ENCODE measurements around the gene CYP19A1. TPM values are rescaled to one million over a fixed set of nuclear protein-coding genes. Genes with fewer than 3 reads are reported as not detected.
A peak's percentile ranks its signal among the peaks of the same experiment; 100 is the strongest.

CYP19A1 gene
- total RNA-seq (1 to 10 TPM in 1 of 5 experiments, under 1 TPM in 1, not detected in 3; 0.48 to 1.4 TPM), polyA plus RNA-seq (not detected), total RNA-seq (not detected)

GRCh38 chr15:51338496-51338895 lies at the start of gene CYP19A1:
TSS of gene CYP19A1 (minus strand) at chr15:51338596. CDS start at chr15:51242912, 95,684 bp downstream.
- no peaks in the 10 kb centered on the region for H3K9me3 ChIP-seq (ENCODE audit: control insufficient read depth in 2 of 3, low read length in 3 of 3)
- Mint-ChIP-seq H3K36me3 (no peaks in the 10 kb centered on the region), H3K27ac (no peak within 1 kb of the TSS), H3K4me3 (no peak within 1 kb of the TSS), H3K4me1 (peaks cover 0 to 5% (median 0%) of the 10 kb centered on the region in 7 donors), H3K9me3 (peaks cover 0 to 3% (median 0%) of the 10 kb centered on the region in 11 donors), H3K27me3 (peaks cover 23 to 40% (median 30%) of the 10 kb centered on the region in 5 donors)
- no peak within 1 kb of the TSS for H3K4me3 ChIP-seq (ENCODE audit: low read length)
- intact Hi-C loops (cut with micrococcal nuclease): no loop called here
- H3K27me3 ChIP-seq (ENCODE audit: control insufficient read depth in 2 of 2, insufficient read depth in 2 of 2, low read length in 2 of 2): peaks cover 0 to 4% of the 10 kb centered on the region in 2 donors
- no peak within 1 kb of the TSS for H3K27ac ChIP-seq (ENCODE audit: low read depth, low read length)
- POLR2A ChIA-PET: no interaction called here
- CTCF ChIA-PET: no interaction called here
- no peak for ATAC-seq
- no peaks in the 10 kb centered on the region for H3K4me1 ChIP-seq (ENCODE audit: control insufficient read depth in 2 of 2, insufficient read depth in 2 of 2, low read length in 2 of 2)
- no peak for DNase-seq
- H3K36me3 ChIP-seq (ENCODE audit: control insufficient read depth in 2 of 3, insufficient read depth in 3 of 3, low read length in 3 of 3): no peaks in the 10 kb centered on the region

GRCh38 chr15:51387699-51388041 lies 49.3 kb upstream of the CYP19A1 start:
- CTCF ChIA-PET: no interaction called here
- Histone ChIP-seq H3K4me1 (ENCODE audit: control insufficient read depth in 2 of 2, insufficient read depth in 2 of 2, low read length in 2 of 2) (no peaks in the 10 kb centered on the region), H3K36me3 (ENCODE audit: control insufficient read depth in 2 of 3, insufficient read depth in 3 of 3, low read length in 3 of 3) (no peaks in the 10 kb centered on the region), H3K9me3 (ENCODE audit: control insufficient read depth in 2 of 3, low read length in 3 of 3) (no peaks in the 10 kb centered on the region), H3K27ac (ENCODE audit: low read depth, low read length) (no peak overlapping the region), H3K27me3 (ENCODE audit: control insufficient read depth in 2 of 2, insufficient read depth in 2 of 2, low read length in 2 of 2) (no peaks in the 10 kb centered on the region), H3K4me3 (ENCODE audit: low read length) (no peak overlapping the region)
- POLR2A ChIA-PET: no interaction called here
- intact Hi-C loops (cut with micrococcal nuclease): no loop called here
- peaks cover 0 to 23% (median 9%) of the 10 kb centered on the region in 5 donors for H3K27me3 Mint-ChIP-seq
- no peaks in the 10 kb centered on the region for H3K4me1 Mint-ChIP-seq
- H3K27ac Mint-ChIP-seq: no peak overlapping the region
- no peak overlapping the region for H3K4me3 Mint-ChIP-seq
- no peaks in the 10 kb centered on the region for H3K9me3 Mint-ChIP-seq
- ATAC-seq (no peak), DNase-seq (no peak)
- H3K36me3 Mint-ChIP-seq: no peaks in the 10 kb centered on the region

GRCh38 chr15:51386960-51387698 lies 48.7 kb upstream of the CYP19A1 start:
- Histone ChIP-seq H3K27ac (ENCODE audit: low read depth, low read length) (no peak overlapping the region), H3K27me3 (ENCODE audit: control insufficient read depth in 2 of 2, insufficient read depth in 2 of 2, low read length in 2 of 2) (no peaks in the 10 kb centered on the region), H3K9me3 (ENCODE audit: control insufficient read depth in 2 of 3, low read length in 3 of 3) (no peaks in the 10 kb centered on the region), H3K4me1 (ENCODE audit: control insufficient read depth in 2 of 2, insufficient read depth in 2 of 2, low read length in 2 of 2) (no peaks in the 10 kb centered on the region), H3K36me3 (ENCODE audit: control insufficient read depth in 2 of 3, insufficient read depth in 3 of 3, low read length in 3 of 3) (no peaks in the 10 kb centered on the region), H3K4me3 (ENCODE audit: low read length) (no peak overlapping the region)
- H3K9me3 Mint-ChIP-seq: no peaks in the 10 kb centered on the region
- peaks cover 0 to 25% (median 10%) of the 10 kb centered on the region in 5 donors for H3K27me3 Mint-ChIP-seq
- peak overlapping the region in 1 of 9 donors; percentile 1 for H3K27ac Mint-ChIP-seq
- intact Hi-C loops (cut with micrococcal nuclease): no loop called here
- no peaks in the 10 kb centered on the region for H3K36me3 Mint-ChIP-seq
- no peak for DNase-seq
- no peaks in the 10 kb centered on the region for H3K4me1 Mint-ChIP-seq
- CTCF ChIA-PET: no interaction called here
- no peak for ATAC-seq
- no peak overlapping the region for H3K4me3 Mint-ChIP-seq
- POLR2A ChIA-PET: no interaction called here

- H3K4me1 Mint-ChIP-seq: peaks cover 0 to under 1% (median 0%) of the 10 kb centered on the region in 7 donors
- DNase-seq (no peak), ATAC-seq (no peak)
- H3K9me3 Mint-ChIP-seq: no peaks in the 10 kb centered on the region
- Histone ChIP-seq H3K4me3 (ENCODE audit: low read length) (no peak overlapping the region), H3K4me1 (ENCODE audit: control insufficient read depth in 2 of 2, insufficient read depth in 2 of 2, low read length in 2 of 2) (no peaks in the 10 kb centered on the region), H3K36me3 (ENCODE audit: control insufficient read depth in 2 of 3, insufficient read depth in 3 of 3, low read length in 3 of 3) (no peaks in the 10 kb centered on the region), H3K27ac (ENCODE audit: low read depth, low read length) (no peak overlapping the region), H3K9me3 (ENCODE audit: control insufficient read depth in 2 of 3, low read length in 3 of 3) (no peaks in the 10 kb centered on the region), H3K27me3 (ENCODE audit: control insufficient read depth in 2 of 2, insufficient read depth in 2 of 2, low read length in 2 of 2) (no peaks in the 10 kb centered on the region)
- POLR2A ChIA-PET: no interaction called here
- H3K27me3 Mint-ChIP-seq: peaks cover 0 to 29% (median 16%) of the 10 kb centered on the region in 5 donors
- H3K27ac Mint-ChIP-seq: no peak overlapping the region
- no peaks in the 10 kb centered on the region for H3K36me3 Mint-ChIP-seq
- no peak overlapping the region for H3K4me3 Mint-ChIP-seq
- CTCF ChIA-PET: no interaction called here
- intact Hi-C loops (cut with micrococcal nuclease): no loop called here
Observed at GRCh38 chr15:51386486-51386885, 48.1 kb upstream of the CYP19A1 start.

- H3K4me1 Mint-ChIP-seq: peaks cover 0 to 3% (median 0%) of the 10 kb centered on the region in 7 donors
- no peak for ATAC-seq
Observed at GRCh38 chr15:51386029-51386428, 47.6 kb upstream of the CYP19A1 start.

GRCh38 chr15:51382787-51383186 lies 44.4 kb upstream of the CYP19A1 start:
- intact Hi-C loops (cut with micrococcal nuclease): loop anchor here in 1 of 2 donors (5.0 kb wide), 1 partner anchor 220 kb away; no protein-coding TSS in a partner anchor
- DNase-seq: no peak
- ChIA-PET POLR2A (no interaction called here), CTCF (no interaction called here)
- H3K36me3 Mint-ChIP-seq: no peaks in the 10 kb centered on the region
- H3K27ac Mint-ChIP-seq: no peak overlapping the region
- ATAC-seq: no peak
- H3K4me1 Mint-ChIP-seq: peaks cover 0 to 5% (median 0%) of the 10 kb centered on the region in 7 donors
- H3K4me1 ChIP-seq (ENCODE audit: control insufficient read depth in 2 of 2, insufficient read depth in 2 of 2, low read length in 2 of 2): no peaks in the 10 kb centered on the region
- no peaks in the 10 kb centered on the region for H3K9me3 ChIP-seq (ENCODE audit: control insufficient read depth in 2 of 3, low read length in 3 of 3)
- no peak overlapping the region for H3K4me3 ChIP-seq (ENCODE audit: low read length)
- H3K36me3 ChIP-seq (ENCODE audit: control insufficient read depth in 2 of 3, insufficient read depth in 3 of 3, low read length in 3 of 3): no peaks in the 10 kb centered on the region
- peaks cover 0 to 29% (median 16%) of the 10 kb centered on the region in 5 donors for H3K27me3 Mint-ChIP-seq
- no peaks in the 10 kb centered on the region for H3K9me3 Mint-ChIP-seq
- H3K27me3 ChIP-seq (ENCODE audit: control insufficient read depth in 2 of 2, insufficient read depth in 2 of 2, low read length in 2 of 2): no peaks in the 10 kb centered on the region
- no peak overlapping the region for H3K4me3 Mint-ChIP-seq
- no peak overlapping the region for H3K27ac ChIP-seq (ENCODE audit: low read depth, low read length)

More at GRCh38 chr15:51386029-51386428, 47.6 kb upstream of the CYP19A1 start:
- Histone ChIP-seq H3K4me3 (ENCODE audit: low read length) (no peak overlapping the region), H3K9me3 (ENCODE audit: control insufficient read depth in 2 of 3, low read length in 3 of 3) (no peaks in the 10 kb centered on the region), H3K4me1 (ENCODE audit: control insufficient read depth in 2 of 2, insufficient read depth in 2 of 2, low read length in 2 of 2) (no peaks in the 10 kb centered on the region), H3K27ac (ENCODE audit: low read depth, low read length) (no peak overlapping the region), H3K27me3 (ENCODE audit: control insufficient read depth in 2 of 2, insufficient read depth in 2 of 2, low read length in 2 of 2) (no peaks in the 10 kb centered on the region), H3K36me3 (ENCODE audit: control insufficient read depth in 2 of 3, insufficient read depth in 3 of 3, low read length in 3 of 3) (no peaks in the 10 kb centered on the region)
- Mint-ChIP-seq H3K9me3 (no peaks in the 10 kb centered on the region), H3K36me3 (no peaks in the 10 kb centered on the region), H3K4me3 (no peak overlapping the region), H3K27me3 (peaks cover 0 to 29% (median 16%) of the 10 kb centered on the region in 5 donors), H3K27ac (no peak overlapping the region)
- intact Hi-C loops (cut with micrococcal nuclease): no loop called here
- ChIA-PET POLR2A (no interaction called here), CTCF (no interaction called here)
- DNase-seq: no peak

Measured in naive thymus-derived CD4-positive, alpha-beta T cell (primary cell).